Sigmoid colon (tissue), 3 donors: Measurements from ENCODE around the gene PPM1B.

Experiments used
- POLR2A ChIP-seq, 2 donors: fragments of 450-650 bp; IDR thresholded peaks; one replicate each; pipeline ENCODE4 v1.6.1; 2016; ENCODE audit warnings: antibody characterized with exemption in 2 of 2, mild to moderate bottlenecking in 2 of 2, moderate library complexity in 2 of 2
- TF ChIP-seq, protein P1 (sequence below), 4 experiments: fragments of 450-650 bp in 3 of 4; fragments of 200-600 bp in 1 of 4; IDR thresholded peaks; one replicate each; pipeline ENCODE4 v1.5.1; 2016 to 2019; ENCODE audit warnings: antibody characterized with exemption in 4 of 4, mild to moderate bottlenecking in 3 of 4, moderate library complexity in 2 of 4

- TF ChIP-seq, protein P1, sequence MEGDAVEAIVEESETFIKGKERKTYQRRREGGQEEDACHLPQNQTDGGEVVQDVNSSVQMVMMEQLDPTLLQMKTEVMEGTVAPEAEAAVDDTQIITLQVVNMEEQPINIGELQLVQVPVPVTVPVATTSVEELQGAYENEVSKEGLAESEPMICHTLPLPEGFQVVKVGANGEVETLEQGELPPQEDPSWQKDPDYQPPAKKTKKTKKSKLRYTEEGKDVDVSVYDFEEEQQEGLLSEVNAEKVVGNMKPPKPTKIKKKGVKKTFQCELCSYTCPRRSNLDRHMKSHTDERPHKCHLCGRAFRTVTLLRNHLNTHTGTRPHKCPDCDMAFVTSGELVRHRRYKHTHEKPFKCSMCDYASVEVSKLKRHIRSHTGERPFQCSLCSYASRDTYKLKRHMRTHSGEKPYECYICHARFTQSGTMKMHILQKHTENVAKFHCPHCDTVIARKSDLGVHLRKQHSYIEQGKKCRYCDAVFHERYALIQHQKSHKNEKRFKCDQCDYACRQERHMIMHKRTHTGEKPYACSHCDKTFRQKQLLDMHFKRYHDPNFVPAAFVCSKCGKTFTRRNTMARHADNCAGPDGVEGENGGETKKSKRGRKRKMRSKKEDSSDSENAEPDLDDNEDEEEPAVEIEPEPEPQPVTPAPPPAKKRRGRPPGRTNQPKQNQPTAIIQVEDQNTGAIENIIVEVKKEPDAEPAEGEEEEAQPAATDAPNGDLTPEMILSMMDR (IDR thresholded peaks at IDR 0.05) = no peak
- TF ChIP-seq POLR2A (IDR thresholded peaks at IDR 0.05) = no peak
These were observed 4.1 kb upstream of the PPM1B start for GRCh38 chr2:44164617-44165016.
